GM19035 (cell line): Measurements from ENCODE around the gene GRIP1.

Experiments used
- ATAC-seq: cut with Tn5 transposase; IDR thresholded peaks from one replicate; pipeline ENCODE4 v1.9.1; 2021; ENCODE audit not compliant: unreplicated experiment

The GRIP1 gene

GRCh38 chr12:66647034-66647691 lies 31.7 kb downstream of the GRIP1 start:
- ATAC-seq = no peak

GRCh38 chr12:66644151-66644550 lies 34.7 kb downstream of the GRIP1 start:
- ATAC-seq = no peak

- no peak for ATAC-seq
These were observed 38.0 kb downstream of the GRIP1 start for GRCh38 chr12:66640691-66641460.

GRCh38 chr12:66638666-66639065 lies 40.2 kb downstream of the GRIP1 start:
- ATAC-seq = no peak

- ATAC-seq = no peak
These were observed 41.1 kb downstream of the GRIP1 start for GRCh38 chr12:66637699-66638301.

- ATAC-seq = no peak
These were observed 42.1 kb downstream of the GRIP1 start for GRCh38 chr12:66636771-66637170.

GRCh38 chr12:66633676-66634075 lies 45.2 kb downstream of the GRIP1 start:
- no peak for ATAC-seq

- no peak for ATAC-seq
These were observed 49.6 kb downstream of the GRIP1 start for GRCh38 chr12:66629138-66629870.

GRCh38 chr12:66627988-66628317 lies 50.9 kb downstream of the GRIP1 start:
- no peak for ATAC-seq

GRCh38 chr12:66627270-66627987 lies 51.4 kb downstream of the GRIP1 start:
- ATAC-seq = no peak

GRCh38 chr12:66624806-66625205 lies 54.1 kb downstream of the GRIP1 start:
- peak; percentile 71 for ATAC-seq

GRCh38 chr12:66623455-66623854 lies 55.4 kb downstream of the GRIP1 start:
- ATAC-seq = no peak

GRCh38 chr12:66620688-66621087 lies 58.2 kb downstream of the GRIP1 start:
- no peak for ATAC-seq

- ATAC-seq = no peak
These were observed 58.9 kb downstream of the GRIP1 start for GRCh38 chr12:66620026-66620425.

- no peak for ATAC-seq
These were observed 60.9 kb downstream of the GRIP1 start for GRCh38 chr12:66617991-66618390.

- ATAC-seq = no peak
These were observed 66.6 kb downstream of the GRIP1 start for GRCh38 chr12:66612090-66612775.

GRCh38 chr12:66607147-66607546 lies 71.7 kb downstream of the GRIP1 start:
- ATAC-seq = no peak

- ATAC-seq = no peak
These were observed 73.6 kb downstream of the GRIP1 start for GRCh38 chr12:66605293-66605692.

- no peak for ATAC-seq
These were observed 74.8 kb downstream of the GRIP1 start for GRCh38 chr12:66603981-66604479.

- ATAC-seq = no peak
These were observed 75.4 kb downstream of the GRIP1 start for GRCh38 chr12:66603461-66603860.
